AG09309 (cell line): ENCODE results near the gene EMID1.
A peak's percentile ranks its signal among the peaks of the same experiment; 100 is the strongest.

ENCODE experiments used
- DNase-seq: peaks from one replicate; pipeline ENCODE4 v3.0.0-alpha.2; 2010; ENCODE audit warnings: low read depth
- H3K4me3 ChIP-seq: 2 replicates; pipeline ENCODE4 v1.5.1; 2011; ENCODE audit warnings: mild to moderate bottlenecking, low read depth, low read length, moderate library complexity; ENCODE audit not compliant: control insufficient read depth
- TF ChIP-seq, protein P1 (sequence below): IDR thresholded peaks from 2 replicates; pipeline ENCODE4 v1.5.1; 2011; ENCODE audit warnings: mild to moderate bottlenecking, low read depth, low read length, inconsistent platforms; ENCODE audit not compliant: insufficient read depth, control insufficient read depth; ENCODE audit errors: missing control alignments

EMID1 gene

GRCh38 chr22:29254286-29254660 lies 48.6 kb downstream of the EMID1 start:
- TF ChIP-seq, protein P1, sequence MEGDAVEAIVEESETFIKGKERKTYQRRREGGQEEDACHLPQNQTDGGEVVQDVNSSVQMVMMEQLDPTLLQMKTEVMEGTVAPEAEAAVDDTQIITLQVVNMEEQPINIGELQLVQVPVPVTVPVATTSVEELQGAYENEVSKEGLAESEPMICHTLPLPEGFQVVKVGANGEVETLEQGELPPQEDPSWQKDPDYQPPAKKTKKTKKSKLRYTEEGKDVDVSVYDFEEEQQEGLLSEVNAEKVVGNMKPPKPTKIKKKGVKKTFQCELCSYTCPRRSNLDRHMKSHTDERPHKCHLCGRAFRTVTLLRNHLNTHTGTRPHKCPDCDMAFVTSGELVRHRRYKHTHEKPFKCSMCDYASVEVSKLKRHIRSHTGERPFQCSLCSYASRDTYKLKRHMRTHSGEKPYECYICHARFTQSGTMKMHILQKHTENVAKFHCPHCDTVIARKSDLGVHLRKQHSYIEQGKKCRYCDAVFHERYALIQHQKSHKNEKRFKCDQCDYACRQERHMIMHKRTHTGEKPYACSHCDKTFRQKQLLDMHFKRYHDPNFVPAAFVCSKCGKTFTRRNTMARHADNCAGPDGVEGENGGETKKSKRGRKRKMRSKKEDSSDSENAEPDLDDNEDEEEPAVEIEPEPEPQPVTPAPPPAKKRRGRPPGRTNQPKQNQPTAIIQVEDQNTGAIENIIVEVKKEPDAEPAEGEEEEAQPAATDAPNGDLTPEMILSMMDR: no peak
- no peak for DNase-seq
- no peak overlapping the region for H3K4me3 ChIP-seq

- H3K4me3 ChIP-seq: no peak overlapping the region
- DNase-seq: no peak
- TF ChIP-seq, protein P1: no peak
These were observed 49.4 kb downstream of the EMID1 start for GRCh38 chr22:29255064-29255621.

DNA sequence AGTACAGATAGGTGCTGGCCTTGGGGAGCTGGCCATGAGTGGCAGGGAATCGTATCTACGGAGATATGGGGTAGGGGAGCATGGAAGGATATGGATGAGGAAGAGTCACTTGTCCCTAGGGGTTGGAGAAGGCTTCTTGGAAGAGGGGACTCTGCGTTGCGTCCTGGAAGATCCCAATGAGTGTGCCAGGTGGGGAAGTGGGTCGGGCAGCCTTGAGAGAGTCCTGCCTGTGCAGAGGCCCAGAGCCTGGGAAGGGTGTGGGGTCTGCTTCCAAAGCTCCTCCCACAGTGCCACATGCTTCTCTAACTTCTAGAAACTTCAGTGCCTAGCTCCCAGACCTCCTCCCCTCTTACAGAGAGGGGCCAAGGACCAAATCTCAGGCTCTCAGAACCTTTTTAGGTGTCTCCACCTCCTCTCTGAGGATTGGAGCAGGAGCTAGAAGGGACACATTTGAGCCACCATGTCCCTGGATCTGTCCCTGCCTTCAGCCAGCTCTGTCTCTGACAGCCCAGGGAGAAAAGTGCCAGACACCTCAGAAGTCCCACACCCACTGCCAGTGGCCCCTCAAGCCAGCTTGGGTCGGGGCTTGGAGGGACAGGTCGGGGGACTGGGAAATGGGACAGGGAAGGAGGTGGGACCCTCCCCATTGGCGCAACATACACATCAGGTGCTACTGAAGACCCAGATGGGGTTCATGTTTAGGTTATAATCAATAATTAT lies 51.1 kb downstream of the EMID1 start:
- no peak for DNase-seq

DNA sequence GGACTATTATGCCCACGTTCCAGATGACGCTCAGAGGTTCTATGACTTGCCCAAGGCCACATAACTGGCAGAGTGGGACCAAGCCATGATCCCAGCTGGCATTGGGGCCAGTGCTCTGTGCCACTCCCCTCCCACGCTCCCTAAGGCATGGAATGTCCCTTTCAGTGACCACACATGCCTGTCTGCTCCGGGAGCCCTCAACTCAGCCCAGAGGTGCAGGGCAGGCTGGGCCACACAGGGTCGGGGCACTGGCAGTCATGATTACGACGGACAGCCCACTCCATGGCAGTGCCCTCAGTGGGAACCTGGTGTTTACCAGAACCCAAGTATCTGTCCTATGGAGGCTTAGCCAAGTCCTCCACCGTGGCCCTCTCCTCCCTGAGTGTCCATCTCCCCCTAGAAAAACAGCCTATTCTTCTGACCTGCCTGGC lies 52.1 kb downstream of the EMID1 start:
- DNase-seq: no peak
- TF ChIP-seq, protein P1: no peak
- H3K4me3 ChIP-seq: no peak overlapping the region

More for the DNA sequence above, 51.1 kb downstream of the EMID1 start:
- TF ChIP-seq, protein P1: no peak
- H3K4me3 ChIP-seq: no peak overlapping the region

GRCh38 chr22:29258407-29259252 lies 52.9 kb downstream of the EMID1 start:
- TF ChIP-seq, protein P1: no peak
- no peak for DNase-seq
- H3K4me3 ChIP-seq: no peak overlapping the region

GRCh38 chr22:29259253-29259899 lies 53.7 kb downstream of the EMID1 start:
- H3K4me3 ChIP-seq: no peak overlapping the region
- TF ChIP-seq, protein P1: peak; percentile 11
- no peak for DNase-seq
